ENCODE data around the gene TRIO.

The TRIO gene

GRCh38 chr5:14123974-14124482 is 19.1 kb upstream of the TRIO start:
- DNase-seq: peak; percentile 84

GRCh38 chr5:14125262-14125661 is 17.9 kb upstream of the TRIO start:
- DNase-seq: no peak

GRCh38 chr5:14127587-14127986 is 15.6 kb upstream of the TRIO start:
- DNase-seq: no peak

- DNase-seq: no peak
Observed at GRCh38 chr5:14128079-14128478, 15.1 kb upstream of the TRIO start.

GRCh38 chr5:14129123-14129522 is 14.0 kb upstream of the TRIO start:
- DNase-seq: no peak

GRCh38 chr5:14131855-14132503 is 11.2 kb upstream of the TRIO start:
- no peak for DNase-seq

- DNase-seq: no peak
Observed at GRCh38 chr5:14133394-14133793, 9.7 kb upstream of the TRIO start.

GRCh38 chr5:14134083-14134482 is 9.1 kb upstream of the TRIO start:
- no peak for DNase-seq

GRCh38 chr5:14134771-14135170 is 8.4 kb upstream of the TRIO start:
- DNase-seq: no peak

- no peak for DNase-seq
Observed at GRCh38 chr5:14135621-14136020, 7.5 kb upstream of the TRIO start.

GRCh38 chr5:14136228-14136627 is 6.9 kb upstream of the TRIO start:
- DNase-seq: no peak

GRCh38 chr5:14138608-14139540 is 4.3 kb upstream of the TRIO start:
- DNase-seq: peak; percentile 93

- DNase-seq: no peak
Observed at GRCh38 chr5:14141764-14142163, 1.4 kb upstream of the TRIO start.

- peak; percentile 58 for DNase-seq
Observed at GRCh38 chr5:14142202-14142826, 828 bp upstream of the TRIO start.

GRCh38 chr5:14143546-14143840 is 351 bp downstream of the TRIO start:
- no peak for DNase-seq

GRCh38 chr5:14143841-14144585 is 871 bp downstream of the TRIO start:
- DNase-seq: no peak

- peak; percentile 42 for DNase-seq
Observed at GRCh38 chr5:14144586-14145434, 1.7 kb downstream of the TRIO start.

- DNase-seq: no peak
Observed at GRCh38 chr5:14145435-14146334, 2.5 kb downstream of the TRIO start.

GRCh38 chr5:14146725-14147124 is 3.6 kb downstream of the TRIO start:
- no peak for DNase-seq

- DNase-seq: no peak
Observed at GRCh38 chr5:14147210-14147609, 4.1 kb downstream of the TRIO start.

GRCh38 chr5:14148483-14148882 is 5.3 kb downstream of the TRIO start:
- DNase-seq: no peak

Data from NCI-H2171 (cell line).